Activated gamma-delta T cell treated with anti-CD3 and anti-CD28 coated beads, Interleukin-2, amount 50 U/mL, for 16 hours (primary cell): Measurements from ENCODE around the gene C4A.
"Not testable (repeated sequence)": the region's sequence is repeated elsewhere in the genome, so short reads cannot be mapped to it uniquely, and the experiment has no call there.

Experiments
- DNase-seq: peaks from one replicate; pipeline ENCODE4 v3.0.0-alpha.2; 2020; ENCODE audit warnings: low read depth

Gene C4A

GRCh38 chr6:31981744-31982143 lies at the start of gene C4A:
TSS of gene C4A (plus strand) at chr6:31982057. CDS start at chr6:31982108, 51 bp downstream.
- DNase-seq = not testable (repeated sequence)

DNA sequence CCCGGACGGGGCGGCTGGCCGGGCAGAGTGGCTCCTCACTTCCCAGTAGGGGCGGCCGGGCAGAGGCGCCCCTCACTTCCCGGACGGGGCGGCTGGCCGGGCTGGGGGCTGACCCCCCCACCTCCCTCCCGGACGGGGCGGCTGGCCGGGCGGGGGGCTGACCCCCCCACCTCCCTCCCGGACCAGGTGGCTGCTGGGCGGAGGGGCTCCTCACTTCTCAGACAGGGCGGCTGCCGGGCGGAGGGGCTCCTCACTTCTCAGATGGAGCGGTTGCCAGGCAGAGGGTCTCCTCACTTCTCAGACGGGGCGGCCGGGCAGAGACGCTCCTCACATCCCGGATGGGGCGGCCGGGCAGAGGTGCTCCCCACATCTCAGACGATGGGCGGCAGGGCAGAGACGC lies 49.7 kb upstream of the C4A start:
- DNase-seq = not testable (repeated sequence)

DNA sequence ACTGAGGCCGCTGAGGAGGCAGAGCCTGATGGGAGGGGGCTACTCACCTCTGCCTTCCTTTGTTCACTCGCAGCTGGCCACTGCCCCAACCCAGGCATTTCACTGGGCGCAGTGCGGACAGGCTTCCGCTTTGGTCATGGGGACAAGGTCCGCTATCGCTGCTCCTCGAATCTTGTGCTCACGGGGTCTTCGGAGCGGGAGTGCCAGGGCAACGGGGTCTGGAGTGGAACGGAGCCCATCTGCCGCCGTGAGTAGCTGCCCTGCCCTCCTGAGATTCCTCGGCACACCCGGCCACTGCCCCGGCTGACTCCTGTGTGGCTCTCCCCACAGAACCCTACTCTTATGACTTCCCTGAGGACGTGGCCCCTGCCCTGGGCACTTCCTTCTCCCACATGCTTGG lies 48.3 kb upstream of the C4A start:
- DNase-seq = no peak

GRCh38 chr6:31935021-31935420 lies 46.8 kb upstream of the C4A start:
- DNase-seq = no peak

DNA sequence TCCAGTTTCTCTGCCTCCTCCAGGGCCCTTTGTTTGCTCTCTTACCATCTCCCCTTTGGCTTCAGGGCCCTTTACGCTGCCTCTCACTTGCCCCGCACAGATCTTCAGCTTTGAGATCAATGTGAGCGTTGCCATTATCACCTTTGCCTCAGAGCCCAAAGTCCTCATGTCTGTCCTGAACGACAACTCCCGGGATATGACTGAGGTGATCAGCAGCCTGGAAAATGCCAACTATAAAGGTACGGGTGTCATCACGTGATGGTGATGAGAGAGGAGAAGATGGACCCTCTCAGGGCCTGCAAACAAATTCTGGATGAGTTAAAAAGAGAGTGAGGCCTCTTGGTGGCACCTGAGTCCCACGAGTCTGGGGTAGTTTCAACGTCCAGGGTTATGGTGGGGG lies 46.0 kb upstream of the C4A start:
- no peak for DNase-seq

DNA sequence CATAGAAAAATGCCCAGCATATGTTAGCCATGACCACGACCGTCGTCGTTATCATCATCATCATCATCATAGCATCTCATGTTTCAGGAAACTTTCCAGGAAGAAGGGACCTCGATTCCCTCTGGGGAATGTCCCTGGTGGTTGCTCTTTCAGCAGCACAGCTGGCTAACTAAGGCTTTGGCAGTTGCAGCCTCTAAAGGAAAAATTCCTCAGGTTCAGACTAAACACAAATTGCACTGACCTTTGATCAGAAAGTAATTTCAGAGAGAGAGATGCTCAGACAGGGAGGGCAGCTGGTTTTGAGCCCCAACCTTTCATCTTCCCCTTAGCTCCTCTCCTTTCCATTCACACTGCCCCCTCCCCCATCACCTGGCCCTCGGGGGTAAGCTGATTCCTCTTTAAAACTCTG lies 41.6 kb upstream of the C4A start:
- DNase-seq = no peak

DNA sequence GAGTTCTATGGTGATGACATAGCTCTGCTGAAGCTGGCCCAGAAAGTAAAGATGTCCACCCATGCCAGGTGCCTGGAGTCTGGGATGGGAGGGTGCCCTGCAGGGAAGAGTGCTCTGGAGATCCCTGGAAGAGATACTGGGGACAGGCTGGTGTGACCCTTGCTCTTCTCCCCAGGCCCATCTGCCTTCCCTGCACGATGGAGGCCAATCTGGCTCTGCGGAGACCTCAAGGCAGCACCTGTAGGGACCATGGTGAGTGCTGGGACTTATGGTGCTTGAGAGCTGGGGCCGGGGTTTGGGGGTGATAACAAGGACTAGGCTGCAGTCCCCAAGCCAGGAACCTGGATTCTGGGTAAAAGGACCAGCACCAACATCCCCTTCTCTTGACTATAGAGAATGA lies 38.1 kb upstream of the C4A start:
- DNase-seq = no peak

GRCh38 chr6:31945154-31945506 lies 36.7 kb upstream of the C4A start:
- no peak for DNase-seq

DNA sequence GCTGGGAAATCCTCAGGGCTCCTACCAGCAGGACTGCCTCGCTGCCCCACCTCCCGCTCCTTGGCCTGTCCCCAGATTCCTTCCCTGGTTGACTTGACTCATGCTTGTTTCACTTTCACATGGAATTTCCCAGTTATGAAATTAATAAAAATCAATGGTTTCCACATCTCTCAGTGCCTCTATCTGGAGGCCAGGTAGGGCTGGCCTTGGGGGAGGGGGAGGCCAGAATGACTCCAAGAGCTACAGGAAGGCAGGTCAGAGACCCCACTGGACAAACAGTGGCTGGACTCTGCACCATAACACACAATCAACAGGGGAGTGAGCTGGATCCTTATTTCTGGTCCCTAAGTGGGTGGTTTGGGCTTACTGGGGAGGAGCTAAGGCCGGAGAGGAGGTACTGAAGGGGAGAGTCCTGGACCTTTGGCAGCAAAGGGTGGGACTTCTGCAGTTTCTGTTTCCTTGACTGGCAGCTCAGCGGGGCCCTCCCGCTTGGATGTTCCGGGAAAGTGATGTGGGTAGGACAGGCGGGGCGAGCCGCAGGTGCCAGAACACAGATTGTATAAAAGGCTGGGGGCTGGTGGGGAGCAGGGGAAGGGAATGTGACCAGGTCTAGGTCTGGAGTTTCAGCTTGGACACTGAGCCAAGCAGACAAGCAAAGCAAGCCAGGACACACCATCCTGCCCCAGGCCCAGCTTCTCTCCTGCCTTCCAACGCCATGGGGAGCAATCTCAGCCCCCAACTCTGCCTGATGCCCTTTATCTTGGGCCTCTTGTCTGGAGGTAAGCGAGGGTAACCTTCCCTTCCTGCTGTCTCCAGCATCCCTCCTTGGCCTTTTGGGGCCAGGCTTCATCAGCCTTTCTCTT lies 36.1 kb upstream of the C4A start, which contains the start of gene CFB:
Gene CFB, plus strand, starts transcription at position 589 of the 863 bp plus-strand sequence. Its CDS starts 127 bp downstream, at position 716.
- no peak for DNase-seq

GRCh38 chr6:31946370-31946885 lies 35.4 kb upstream of the C4A start:
- DNase-seq = no peak

DNA sequence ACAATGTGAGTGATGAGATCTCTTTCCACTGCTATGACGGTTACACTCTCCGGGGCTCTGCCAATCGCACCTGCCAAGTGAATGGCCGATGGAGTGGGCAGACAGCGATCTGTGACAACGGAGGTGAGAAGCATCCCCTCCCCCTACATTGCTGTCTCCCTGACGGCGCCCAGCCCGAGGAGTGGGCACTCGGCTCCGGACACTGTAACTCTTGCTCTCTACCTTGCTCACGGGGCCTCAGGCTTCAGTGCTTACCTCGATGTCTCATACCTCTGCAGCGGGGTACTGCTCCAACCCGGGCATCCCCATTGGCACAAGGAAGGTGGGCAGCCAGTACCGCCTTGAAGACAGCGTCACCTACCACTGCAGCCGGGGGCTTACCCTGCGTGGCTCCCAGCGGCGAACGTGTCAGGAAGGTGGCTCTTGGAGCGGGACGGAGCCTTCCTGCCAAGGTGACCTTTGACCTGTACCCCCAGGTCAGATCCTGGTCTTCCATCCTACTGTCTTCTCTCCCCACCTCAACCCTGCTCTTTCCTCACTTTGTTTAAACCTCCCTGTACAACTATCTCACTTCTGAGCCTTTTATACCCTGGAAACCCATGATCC lies 34.7 kb upstream of the C4A start:
- no peak for DNase-seq

DNA sequence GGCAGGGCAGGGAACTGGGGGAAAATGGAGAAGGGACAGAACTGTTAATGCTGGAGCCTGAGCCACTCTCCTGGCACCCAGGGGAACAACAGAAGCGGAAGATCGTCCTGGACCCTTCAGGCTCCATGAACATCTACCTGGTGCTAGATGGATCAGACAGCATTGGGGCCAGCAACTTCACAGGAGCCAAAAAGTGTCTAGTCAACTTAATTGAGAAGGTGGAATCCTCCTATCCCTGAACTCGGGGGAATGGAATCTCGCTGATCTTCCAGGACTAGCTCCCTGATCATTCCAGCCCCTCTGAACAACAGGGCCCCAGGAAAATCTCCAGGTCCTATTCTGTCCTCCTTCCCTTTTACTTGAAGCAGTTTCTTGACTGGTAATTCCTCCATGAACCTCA lies 34.0 kb upstream of the C4A start:
- DNase-seq = no peak

GRCh38 chr6:31948306-31948705 lies 33.6 kb upstream of the C4A start:
- DNase-seq = no peak

GRCh38 chr6:31948753-31949413 lies 33.0 kb upstream of the C4A start:
- no peak for DNase-seq

DNA sequence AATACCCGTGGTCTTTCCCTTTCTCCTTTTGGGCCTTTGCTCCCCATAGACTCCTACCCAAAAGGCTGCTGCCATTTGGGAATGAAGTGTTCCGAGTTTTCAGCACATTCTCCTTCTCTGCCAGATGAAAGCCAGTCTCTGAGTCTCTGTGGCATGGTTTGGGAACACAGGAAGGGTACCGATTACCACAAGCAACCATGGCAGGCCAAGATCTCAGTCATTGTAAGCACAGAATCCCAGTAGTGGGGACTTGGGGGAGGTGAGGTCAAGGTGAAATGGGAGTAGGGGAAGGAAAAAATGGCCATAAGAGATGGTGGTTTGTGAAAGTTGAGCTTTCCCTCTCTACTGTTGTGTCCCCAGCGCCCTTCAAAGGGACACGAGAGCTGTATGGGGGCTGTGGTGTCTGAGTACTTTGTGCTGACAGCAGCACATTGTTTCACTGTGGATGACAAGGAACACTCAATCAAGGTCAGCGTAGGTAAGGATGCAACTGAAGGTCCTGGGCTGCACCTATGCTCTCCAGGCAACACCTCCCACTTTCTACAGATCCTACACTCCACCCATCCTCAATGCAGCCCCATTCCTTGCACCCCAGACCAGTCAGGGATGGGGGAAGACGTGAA lies 31.8 kb upstream of the C4A start:
- DNase-seq = no peak

GRCh38 chr6:31952140-31952805 lies 29.6 kb upstream of the C4A start:
- DNase-seq = no peak

DNA sequence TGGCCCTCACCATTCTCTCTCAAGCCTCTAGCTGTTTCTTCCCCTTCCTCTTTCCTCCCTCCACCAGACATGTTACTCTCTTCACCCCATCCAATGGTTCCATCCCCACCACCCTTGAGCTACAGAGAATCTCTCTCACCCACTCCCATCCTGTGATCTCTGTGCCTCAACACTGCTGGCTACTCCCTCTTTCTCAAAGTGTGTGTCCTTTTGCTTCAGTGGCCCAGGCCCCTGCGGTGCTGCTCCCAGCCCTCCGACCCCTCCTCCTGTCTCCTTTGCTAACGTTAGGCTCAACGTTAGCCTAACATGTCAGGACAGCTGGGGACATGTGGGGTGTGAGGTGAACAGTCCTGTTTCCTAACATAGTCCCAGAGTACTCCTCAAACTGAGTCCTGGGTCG lies 29.0 kb upstream of the C4A start:
- DNase-seq = no peak

DNA sequence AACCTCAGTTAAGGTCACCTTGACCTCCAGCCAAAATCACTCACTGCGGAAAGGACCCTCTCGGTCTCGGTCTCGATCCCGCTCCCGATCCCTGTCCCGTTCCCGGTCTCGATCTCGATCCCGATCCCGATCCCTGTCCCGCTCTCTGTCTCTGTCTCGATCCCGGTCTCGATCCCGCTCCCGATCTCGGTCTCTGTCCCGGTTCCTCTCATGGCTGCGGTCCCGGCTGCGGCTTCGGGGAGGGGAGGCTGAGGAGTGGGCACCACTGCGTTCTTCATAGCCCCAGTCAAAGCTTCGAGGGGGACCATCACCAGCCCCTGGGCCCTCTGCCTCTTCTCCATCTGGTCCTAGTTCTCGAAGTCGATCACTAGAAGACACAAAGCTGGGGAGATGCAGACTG lies 27.3 kb upstream of the C4A start:
- DNase-seq = no peak

GRCh38 chr6:31956796-31957195 lies 25.1 kb upstream of the C4A start:
- no peak for DNase-seq

- no peak for DNase-seq
Observed at GRCh38 chr6:31958412-31958740, 23.5 kb upstream of the C4A start.

GRCh38 chr6:31958741-31959739 lies 22.8 kb upstream of the C4A start, which contains the start of the genes NELFE and SKIC2:
TSS of gene NELFE (minus strand) at chr6:31958971. CDS start at chr6:31958446, 525 bp downstream.
TSS of gene SKIC2 (plus strand) at chr6:31959175. CDS start at chr6:31959193, 18 bp downstream.
- peak; percentile 96 for DNase-seq
